Panc1 (cell line): ENCODE data around the gene DENND2A.
A peak's percentile ranks its signal among the peaks of the same experiment; 100 is the strongest.

Experiments used
- CTCF ChIP-seq: fragments of 450-650 bp; IDR thresholded peaks from 2 replicates; pipeline ENCODE4 v1.5.1; 2017; ENCODE audit warnings: mild to moderate bottlenecking
- SIN3A ChIP-seq: IDR thresholded peaks from 2 replicates; pipeline ENCODE4 v1.6.1; 2012; ENCODE audit warnings: low read depth, mild to moderate bottlenecking, low read length, moderate library complexity, borderline replicate concordance; ENCODE audit not compliant: insufficient read depth
- TF ChIP-seq, protein P1 (sequence below), 2 experiments: IDR thresholded peaks; 2 replicates each; pipeline ENCODE4 v1.6.1; 2011 to 2012; ENCODE audit warnings: low read depth in 2 of 2, control low read depth in 1 of 2, low read length in 1 of 2, mild to moderate bottlenecking in 1 of 2, moderate library complexity in 1 of 2; ENCODE audit not compliant: insufficient read depth in 1 of 2

GRCh38 chr7:140479062-140479738 is 161.4 kb downstream of the DENND2A start, which contains the start of gene MKRN1:
- TF ChIP-seq CTCF (no peak), SIN3A (0 out of 2 replicates have a peak, but pooled peaks have one; percentile 85)
- TF ChIP-seq, protein P1, sequence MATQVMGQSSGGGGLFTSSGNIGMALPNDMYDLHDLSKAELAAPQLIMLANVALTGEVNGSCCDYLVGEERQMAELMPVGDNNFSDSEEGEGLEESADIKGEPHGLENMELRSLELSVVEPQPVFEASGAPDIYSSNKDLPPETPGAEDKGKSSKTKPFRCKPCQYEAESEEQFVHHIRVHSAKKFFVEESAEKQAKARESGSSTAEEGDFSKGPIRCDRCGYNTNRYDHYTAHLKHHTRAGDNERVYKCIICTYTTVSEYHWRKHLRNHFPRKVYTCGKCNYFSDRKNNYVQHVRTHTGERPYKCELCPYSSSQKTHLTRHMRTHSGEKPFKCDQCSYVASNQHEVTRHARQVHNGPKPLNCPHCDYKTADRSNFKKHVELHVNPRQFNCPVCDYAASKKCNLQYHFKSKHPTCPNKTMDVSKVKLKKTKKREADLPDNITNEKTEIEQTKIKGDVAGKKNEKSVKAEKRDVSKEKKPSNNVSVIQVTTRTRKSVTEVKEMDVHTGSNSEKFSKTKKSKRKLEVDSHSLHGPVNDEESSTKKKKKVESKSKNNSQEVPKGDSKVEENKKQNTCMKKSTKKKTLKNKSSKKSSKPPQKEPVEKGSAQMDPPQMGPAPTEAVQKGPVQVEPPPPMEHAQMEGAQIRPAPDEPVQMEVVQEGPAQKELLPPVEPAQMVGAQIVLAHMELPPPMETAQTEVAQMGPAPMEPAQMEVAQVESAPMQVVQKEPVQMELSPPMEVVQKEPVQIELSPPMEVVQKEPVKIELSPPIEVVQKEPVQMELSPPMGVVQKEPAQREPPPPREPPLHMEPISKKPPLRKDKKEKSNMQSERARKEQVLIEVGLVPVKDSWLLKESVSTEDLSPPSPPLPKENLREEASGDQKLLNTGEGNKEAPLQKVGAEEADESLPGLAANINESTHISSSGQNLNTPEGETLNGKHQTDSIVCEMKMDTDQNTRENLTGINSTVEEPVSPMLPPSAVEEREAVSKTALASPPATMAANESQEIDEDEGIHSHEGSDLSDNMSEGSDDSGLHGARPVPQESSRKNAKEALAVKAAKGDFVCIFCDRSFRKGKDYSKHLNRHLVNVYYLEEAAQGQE (IDR thresholded peaks at IDR 0.05; ENCODE audit: insufficient read depth in 1 of 2, low read depth in 2 of 2, low read length in 1 of 2), result no peak
